Erythroblast (primary cell): ENCODE data around the gene DHRS12.

Experiments
- GATA1 ChIP-seq: IDR thresholded peaks from 2 replicates; pipeline ENCODE4 v1.6.1; 2011; ENCODE audit warnings: low read depth, mild to moderate bottlenecking, control low read depth, low read length, moderate library complexity
- POLR2A ChIP-seq: IDR thresholded peaks from 2 replicates; pipeline ENCODE4 v1.6.1; 2011; ENCODE audit warnings: mild to moderate bottlenecking, low read length

GRCh38 chr13:51845574-51846318 lies 41.8 kb upstream of the DHRS12 start:
- TF ChIP-seq POLR2A (no peak), GATA1 (no peak)
